Osteoblast (primary cell): ENCODE results near the gene ARRDC4. TPM values are rescaled to one million over a fixed set of nuclear protein-coding genes. Genes with fewer than 3 reads are reported as not detected.
"Not testable (repeated sequence)": the region's sequence is repeated elsewhere in the genome, so short reads cannot be mapped to it uniquely, and the experiment has no call there.

ENCODE experiments used
- DNase-seq: peaks from one replicate; pipeline ENCODE4 v3.0.0; 2011; ENCODE audit warnings: low spot score, mixed read lengths; ENCODE audit not compliant: insufficient read length; ENCODE audit errors: missing footprints
- H2AFZ ChIP-seq: 2 replicates; pipeline ENCODE4 v1.6.0; 2011; ENCODE audit warnings: mild to moderate bottlenecking, low read length
- H3K27ac ChIP-seq: 2 replicates; pipeline ENCODE4 v1.5.1; 2011; ENCODE audit warnings: mild to moderate bottlenecking, low read depth, low read length, moderate library complexity
- H3K27me3 ChIP-seq: 2 replicates; pipeline ENCODE4 v1.6.0; 2012; ENCODE audit warnings: mild to moderate bottlenecking, control low read depth, inconsistent platforms, low read length, moderate library complexity; ENCODE audit not compliant: insufficient read depth
- H3K36me3 ChIP-seq: 2 replicates; pipeline ENCODE4 v1.5.1; 2011; ENCODE audit warnings: mild to moderate bottlenecking, low read length, control low read depth, moderate library complexity; ENCODE audit not compliant: insufficient read depth
- H3K4me1 ChIP-seq: 2 replicates; pipeline ENCODE4 v1.5.1; 2011; ENCODE audit warnings: mild to moderate bottlenecking, low read length, control low read depth, moderate library complexity; ENCODE audit not compliant: insufficient read depth
- H3K4me2 ChIP-seq: 2 replicates; pipeline ENCODE4 v1.6.0; 2011; ENCODE audit warnings: mild to moderate bottlenecking, low read length; ENCODE audit not compliant: insufficient read depth
- H3K4me3 ChIP-seq: fragments of 200-600 bp; sonication (generic); 3 replicates; pipeline ENCODE4 v1.5.1; 2012; ENCODE audit warnings: mild to moderate bottlenecking, low read length, inconsistent platforms; ENCODE audit not compliant: insufficient read depth
- H3K79me2 ChIP-seq: 2 replicates; pipeline ENCODE4 v1.6.0; 2012; ENCODE audit warnings: mild to moderate bottlenecking, low read length, control low read depth, inconsistent platforms; ENCODE audit not compliant: insufficient read depth
- H3K9me3 ChIP-seq: 2 replicates; pipeline ENCODE4 v1.5.1; 2011; ENCODE audit warnings: low read depth, low read length, control low read depth
- H4K20me1 ChIP-seq: 2 replicates; pipeline ENCODE4 v1.6.0; 2012; ENCODE audit warnings: mild to moderate bottlenecking, low read length, control low read depth; ENCODE audit not compliant: insufficient read depth
- total RNA-seq: library from RNA; depleted of rRNA; stranded (reverse); fragments of >200 nt; gene quantifications from 2 replicates; pipeline ENCODE4 v1.2.3, GENCODE V29; 2012
- TF ChIP-seq, protein P1 (sequence below): IDR thresholded peaks from 2 replicates; pipeline ENCODE4 v1.5.1; 2011; ENCODE audit warnings: mild to moderate bottlenecking, low read depth, low read length, moderate library complexity; ENCODE audit errors: extremely low read depth

ARRDC4 gene
- total RNA-seq, 1 donor: 17.0 TPM

DNA sequence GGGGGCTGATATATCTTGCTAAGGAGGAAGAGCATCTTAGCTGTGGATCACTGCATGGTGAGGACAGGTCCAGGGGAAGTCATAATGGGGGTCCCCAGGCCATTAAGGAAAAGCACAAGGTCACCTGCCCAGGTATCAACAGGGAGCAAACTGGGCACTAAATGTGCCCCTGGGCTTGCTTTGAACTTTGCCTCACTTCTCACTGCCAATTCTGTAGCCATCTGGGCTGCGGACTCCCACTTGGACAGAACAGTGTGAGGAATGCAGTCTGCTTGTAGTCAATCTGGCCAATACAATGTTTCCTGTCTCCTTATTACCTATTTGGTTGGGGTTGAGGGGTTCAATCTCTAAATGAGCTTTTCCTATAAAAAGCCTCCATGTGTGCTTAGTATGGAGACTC lies 21.3 kb downstream of the ARRDC4 start:
- Histone ChIP-seq H2AFZ (no peak overlapping the region), H3K27me3 (no peaks in the 10 kb centered on the region), H3K9me3 (no peaks in the 10 kb centered on the region), H3K79me2 (no peaks in the 10 kb centered on the region), H3K4me2 (no peak overlapping the region), H3K4me3 (no peak overlapping the region), H3K27ac (no peak overlapping the region), H3K4me1 (no peaks in the 10 kb centered on the region), H4K20me1 (no peaks in the 10 kb centered on the region), H3K36me3 (no peaks in the 10 kb centered on the region)
- DNase-seq: no peak
- TF ChIP-seq, protein P1, sequence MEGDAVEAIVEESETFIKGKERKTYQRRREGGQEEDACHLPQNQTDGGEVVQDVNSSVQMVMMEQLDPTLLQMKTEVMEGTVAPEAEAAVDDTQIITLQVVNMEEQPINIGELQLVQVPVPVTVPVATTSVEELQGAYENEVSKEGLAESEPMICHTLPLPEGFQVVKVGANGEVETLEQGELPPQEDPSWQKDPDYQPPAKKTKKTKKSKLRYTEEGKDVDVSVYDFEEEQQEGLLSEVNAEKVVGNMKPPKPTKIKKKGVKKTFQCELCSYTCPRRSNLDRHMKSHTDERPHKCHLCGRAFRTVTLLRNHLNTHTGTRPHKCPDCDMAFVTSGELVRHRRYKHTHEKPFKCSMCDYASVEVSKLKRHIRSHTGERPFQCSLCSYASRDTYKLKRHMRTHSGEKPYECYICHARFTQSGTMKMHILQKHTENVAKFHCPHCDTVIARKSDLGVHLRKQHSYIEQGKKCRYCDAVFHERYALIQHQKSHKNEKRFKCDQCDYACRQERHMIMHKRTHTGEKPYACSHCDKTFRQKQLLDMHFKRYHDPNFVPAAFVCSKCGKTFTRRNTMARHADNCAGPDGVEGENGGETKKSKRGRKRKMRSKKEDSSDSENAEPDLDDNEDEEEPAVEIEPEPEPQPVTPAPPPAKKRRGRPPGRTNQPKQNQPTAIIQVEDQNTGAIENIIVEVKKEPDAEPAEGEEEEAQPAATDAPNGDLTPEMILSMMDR: no peak

DNA sequence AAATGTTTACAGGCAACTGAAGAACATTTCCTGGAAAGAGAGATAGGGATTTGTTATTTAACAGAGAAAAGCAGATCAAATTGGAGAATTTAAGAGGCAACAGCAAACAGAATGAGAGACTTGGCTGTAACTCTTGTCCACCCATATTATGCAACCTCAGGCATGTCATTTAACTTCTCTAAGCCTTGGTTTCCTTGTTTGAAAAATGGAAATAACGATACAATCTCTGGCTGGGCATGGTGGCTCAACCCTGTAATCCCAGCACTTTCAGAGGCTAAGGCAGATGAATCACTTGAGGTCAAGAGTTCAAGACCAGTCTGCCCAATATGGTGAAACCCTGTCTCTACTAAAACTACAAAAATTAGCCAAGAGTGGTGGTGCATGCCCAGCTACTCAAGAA lies 23.7 kb downstream of the ARRDC4 start:
- no peaks in the 10 kb centered on the region for H3K27me3 ChIP-seq
- no peak overlapping the region for H3K4me2 ChIP-seq
- no peaks in the 10 kb centered on the region for H3K36me3 ChIP-seq
- no peak overlapping the region for H2AFZ ChIP-seq
- TF ChIP-seq, protein P1: no peak
- H3K9me3 ChIP-seq: no peaks in the 10 kb centered on the region
- DNase-seq: no peak
- no peak overlapping the region for H3K4me3 ChIP-seq
- no peak overlapping the region for H3K27ac ChIP-seq
- H3K4me1 ChIP-seq: no peaks in the 10 kb centered on the region
- no peaks in the 10 kb centered on the region for H4K20me1 ChIP-seq
- H3K79me2 ChIP-seq: no peaks in the 10 kb centered on the region

GRCh38 chr15:97985979-97986378 lies 25.5 kb downstream of the ARRDC4 start:
- not testable (repeated sequence) for H3K4me1 ChIP-seq, H3K79me2 ChIP-seq, H4K20me1 ChIP-seq, H3K27ac ChIP-seq, H2AFZ ChIP-seq, H3K36me3 ChIP-seq, DNase-seq, H3K27me3 ChIP-seq, H3K9me3 ChIP-seq, H3K4me3 ChIP-seq, H3K4me2 ChIP-seq

- Histone ChIP-seq H2AFZ (no peak overlapping the region), H3K4me3 (no peak overlapping the region), H3K36me3 (no peaks in the 10 kb centered on the region), H3K79me2 (no peaks in the 10 kb centered on the region), H3K4me2 (no peak overlapping the region), H3K27ac (no peak overlapping the region), H3K4me1 (no peaks in the 10 kb centered on the region), H3K9me3 (no peaks in the 10 kb centered on the region), H3K27me3 (no peaks in the 10 kb centered on the region), H4K20me1 (no peaks in the 10 kb centered on the region)
- no peak for DNase-seq
- TF ChIP-seq, protein P1: no peak
Observed at GRCh38 chr15:97986781-97987180, 26.3 kb downstream of the ARRDC4 start.
